Naive thymus-derived CD4-positive, alpha-beta T cell (primary cell): ENCODE data around the gene ADH4. TPM values are rescaled to one million over a fixed set of nuclear protein-coding genes. Genes with fewer than 3 reads are reported as not detected.

ENCODE experiments used
- ATAC-seq: fragments of 150-1000 bp; cut with Tn5 transposase; 2 replicates; pipeline ENCODE4 v1.10.0; 2021; ENCODE audit warnings: mild to moderate bottlenecking, moderate library complexity
- CTCF ChIA-PET: fragments of 350-600 bp; sonication (Branson Sonifier 250); formaldehyde crosslinking; loops from one replicate; lab custom pipeline; 2021; ENCODE audit warnings: antibody characterized with exemption; lab: Charles Lee
- POLR2A ChIA-PET: fragments of 350-600 bp; sonication (Branson Sonifier 250); formaldehyde crosslinking; loops from one replicate; lab custom pipeline; 2021; ENCODE audit warnings: antibody characterized with exemption, inconsistent platforms; lab: Charles Lee
- DNase-seq, 9 donors: peaks; one replicate each; pipeline versions ENCODE4 v3.0.0 to v3.0.0-alpha.2; 2020 to 2022; ENCODE audit warnings: mixed read lengths in 1 of 9
- H3K27ac ChIP-seq: one replicate; pipeline ENCODE4 v1.7.0; 2013; ENCODE audit warnings: mild to moderate bottlenecking, low read depth, low read length, moderate library complexity
- H3K27me3 ChIP-seq, 2 donors: one replicate each; pipeline ENCODE4 v1.7.0; 2013; ENCODE audit warnings: low read length in 2 of 2, mild to moderate bottlenecking in 2 of 2, moderate library complexity in 2 of 2; ENCODE audit not compliant: control insufficient read depth in 2 of 2, insufficient read depth in 2 of 2
- H3K36me3 ChIP-seq, 3 experiments: 1 replicate in 2 of 3; 2 replicates in 1 of 3; pipeline ENCODE4 v1.7.0; 2013; ENCODE audit warnings: low read length in 3 of 3, mild to moderate bottlenecking in 3 of 3, moderate library complexity in 1 of 3; ENCODE audit not compliant: insufficient read depth in 3 of 3, control insufficient read depth in 2 of 3
- H3K4me1 ChIP-seq, 2 donors: one replicate each; pipeline ENCODE4 v1.7.0; 2013; ENCODE audit warnings: low read length in 2 of 2, mild to moderate bottlenecking in 2 of 2, moderate library complexity in 1 of 2; ENCODE audit not compliant: control insufficient read depth in 2 of 2, insufficient read depth in 2 of 2
- H3K4me3 ChIP-seq: 2 replicates; pipeline ENCODE4 v1.7.0; 2013; ENCODE audit warnings: mild to moderate bottlenecking, low read length
- H3K9me3 ChIP-seq, 3 experiments: 1 replicate in 2 of 3; 2 replicates in 1 of 3; pipeline ENCODE4 v1.7.0; 2013; ENCODE audit warnings: low read length in 3 of 3; ENCODE audit not compliant: control insufficient read depth in 2 of 3
- H3K27ac Mint-ChIP-seq, 9 donors: one replicate each; pipeline ENCODE4 v1.8.0; 2020 to 2022; ENCODE audit warnings: mixed read lengths in 9 of 9, mild to moderate bottlenecking in 8 of 9, moderate library complexity in 5 of 9, inconsistent platforms in 2 of 9
- H3K27me3 Mint-ChIP-seq, 5 donors: one replicate each; pipeline ENCODE4 v1.8.0; 2021 to 2022; ENCODE audit warnings: mixed read lengths in 5 of 5, mild to moderate bottlenecking in 1 of 5
- H3K36me3 Mint-ChIP-seq, 5 donors: one replicate each; pipeline ENCODE4 v1.8.0; 2020 to 2022; ENCODE audit warnings: mixed read lengths in 5 of 5, mild to moderate bottlenecking in 3 of 5, inconsistent platforms in 1 of 5
- H3K4me1 Mint-ChIP-seq, 7 donors: one replicate each; pipeline ENCODE4 v1.8.0; 2020 to 2022; ENCODE audit warnings: mixed read lengths in 7 of 7, mild to moderate bottlenecking in 3 of 7, inconsistent platforms in 1 of 7
- H3K4me3 Mint-ChIP-seq, 10 donors: one replicate each; pipeline ENCODE4 v1.8.0; 2020 to 2022; ENCODE audit warnings: mild to moderate bottlenecking in 10 of 10, mixed read lengths in 10 of 10, moderate library complexity in 6 of 10, inconsistent platforms in 2 of 10
- H3K9me3 Mint-ChIP-seq, 11 donors: one replicate each; pipeline ENCODE4 v1.8.0; 2020 to 2022; ENCODE audit warnings: mixed read lengths in 11 of 11, mild to moderate bottlenecking in 4 of 11, inconsistent platforms in 1 of 11, moderate library complexity in 1 of 11
- intact Hi-C, 2 donors: fragments of 100-400 bp; cut with micrococcal nuclease; formaldehyde crosslinking; loops; one replicate each; pipeline ENCODE4 v1.15.1; 2023
- polyA plus RNA-seq, 2 donors: library from polyadenylated mRNA; unstranded; fragments of 300-500 nt; fragmentation: Illumina TruSeq; gene quantifications; one replicate each; pipeline ENCODE4 v1.2.3, GENCODE V29; 2021
- total RNA-seq, 6 experiments: library from RNA in 5 of 6; stranded (reverse) in 5 of 6; gene quantifications; 1 replicate in 5 of 6; 2 replicates in 1 of 6; pipeline ENCODE4 v1.2.3 and lab custom pipeline; 2021 to 2026

ADH4 gene
- total and polyA plus RNA-seq, 7 experiments from 2014 or later = not detected

- Histone ChIP-seq H3K4me3 (no peak overlapping the region), H3K27ac (no peak overlapping the region), H3K36me3 (no peaks in the 10 kb centered on the region), H3K4me1 (no peaks in the 10 kb centered on the region), H3K27me3 (no peaks in the 10 kb centered on the region), H3K9me3 (no peaks in the 10 kb centered on the region)
- H3K4me3 Mint-ChIP-seq = no peak overlapping the region
- no peaks in the 10 kb centered on the region for H3K4me1 Mint-ChIP-seq
- no peak overlapping the region for H3K27ac Mint-ChIP-seq
- peaks cover 3 to 37% (median 14%) of the 10 kb centered on the region in 11 donors for H3K9me3 Mint-ChIP-seq
- DNase-seq (no peak), ATAC-seq (no peak)
- ChIA-PET CTCF (no interaction called here), POLR2A (no interaction called here)
- intact Hi-C loops = no loop called here
- H3K27me3 Mint-ChIP-seq = no peaks in the 10 kb centered on the region
- H3K36me3 Mint-ChIP-seq = peaks cover 0 to 43% (median 30%) of the 10 kb centered on the region in 5 donors
Measured at GRCh38 chr4:99179178-99179577, 35.1 kb upstream of the ADH4 start.

GRCh38 chr4:99166544-99166943 is 22.4 kb upstream of the ADH4 start:
- no peaks in the 10 kb centered on the region for H3K27me3 ChIP-seq
- H3K27ac Mint-ChIP-seq = no peak overlapping the region
- no peak overlapping the region for H3K27ac ChIP-seq
- H3K9me3 ChIP-seq = no peaks in the 10 kb centered on the region
- no peaks in the 10 kb centered on the region for H3K36me3 ChIP-seq
- H3K36me3 Mint-ChIP-seq = peaks cover 0 to 25% (median 0%) of the 10 kb centered on the region in 5 donors
- no peaks in the 10 kb centered on the region for H3K4me1 ChIP-seq
- peaks cover 0 to 27% (median 5%) of the 10 kb centered on the region in 11 donors for H3K9me3 Mint-ChIP-seq
- no peaks in the 10 kb centered on the region for H3K27me3 Mint-ChIP-seq
- H3K4me3 ChIP-seq = no peak overlapping the region
- ChIA-PET POLR2A (interaction anchor here (0.6 to 0.7 kb wide), 2 partner anchors 9 to 171 kb away, joined by 3 to 4 read pairs; no protein-coding TSS in a partner anchor), CTCF (interaction anchor here (0.7 kb wide), 1 partner anchor 11 kb away, joined by 3 read pairs; no protein-coding TSS in a partner anchor)
- no peak overlapping the region for H3K4me3 Mint-ChIP-seq
- DNase-seq (no peak), ATAC-seq (no peak)
- no peaks in the 10 kb centered on the region for H3K4me1 Mint-ChIP-seq
- intact Hi-C loops = no loop called here

- Histone ChIP-seq H3K9me3 (no peaks in the 10 kb centered on the region), H3K4me1 (no peaks in the 10 kb centered on the region), H3K36me3 (no peaks in the 10 kb centered on the region), H3K4me3 (no peak overlapping the region), H3K27ac (no peak overlapping the region), H3K27me3 (no peaks in the 10 kb centered on the region)
- Mint-ChIP-seq H3K9me3 (peaks cover 0 to 27% (median 5%) of the 10 kb centered on the region in 11 donors), H3K4me3 (no peak overlapping the region), H3K36me3 (peaks cover 0 to 25% (median 0%) of the 10 kb centered on the region in 5 donors), H3K4me1 (no peaks in the 10 kb centered on the region), H3K27me3 (no peaks in the 10 kb centered on the region), H3K27ac (no peak overlapping the region)
- POLR2A ChIA-PET = interaction anchor here (0.6 to 0.7 kb wide), 2 partner anchors 10 to 171 kb away, joined by 3 to 4 read pairs; no protein-coding TSS in a partner anchor
- DNase-seq (no peak), ATAC-seq (no peak)
- CTCF ChIA-PET = no interaction called here
- intact Hi-C loops = no loop called here
Measured at GRCh38 chr4:99165978-99166377, 21.9 kb upstream of the ADH4 start.

GRCh38 chr4:99161373-99162099 is 17.4 kb upstream of the ADH4 start:
- H3K36me3 Mint-ChIP-seq = peaks cover 0 to 9% (median 0%) of the 10 kb centered on the region in 5 donors
- Histone ChIP-seq H3K27me3 (no peaks in the 10 kb centered on the region), H3K9me3 (no peaks in the 10 kb centered on the region), H3K4me1 (no peaks in the 10 kb centered on the region), H3K27ac (no peak overlapping the region), H3K36me3 (no peaks in the 10 kb centered on the region), H3K4me3 (no peak overlapping the region)
- POLR2A ChIA-PET = no interaction called here
- no peaks in the 10 kb centered on the region for H3K27me3 Mint-ChIP-seq
- intact Hi-C loops = no loop called here
- no peak overlapping the region for H3K27ac Mint-ChIP-seq
- H3K4me1 Mint-ChIP-seq = no peaks in the 10 kb centered on the region
- DNase-seq = no peak
- no peak overlapping the region for H3K4me3 Mint-ChIP-seq
- ATAC-seq = no peak
- CTCF ChIA-PET = no interaction called here
- H3K9me3 Mint-ChIP-seq = peaks cover 0 to 8% (median 0%) of the 10 kb centered on the region in 11 donors

- intact Hi-C loops = no loop called here
- Histone ChIP-seq H3K27ac (no peak overlapping the region), H3K36me3 (no peaks in the 10 kb centered on the region), H3K4me3 (no peak overlapping the region), H3K27me3 (no peaks in the 10 kb centered on the region), H3K4me1 (no peaks in the 10 kb centered on the region), H3K9me3 (no peaks in the 10 kb centered on the region)
- no peaks in the 10 kb centered on the region for H3K4me1 Mint-ChIP-seq
- DNase-seq (no peak), ATAC-seq (no peak)
- H3K9me3 Mint-ChIP-seq = peaks cover 0 to 2% (median 0%) of the 10 kb centered on the region in 11 donors
- ChIA-PET POLR2A (interaction anchor here (0.6 kb wide), 1 partner anchor 69 kb away, joined by 3 read pairs; no protein-coding TSS in a partner anchor), CTCF (no interaction called here)
- H3K4me3 Mint-ChIP-seq = no peak overlapping the region
- no peaks in the 10 kb centered on the region for H3K36me3 Mint-ChIP-seq
- peaks cover 0 to 6% (median 0%) of the 10 kb centered on the region in 5 donors for H3K27me3 Mint-ChIP-seq
- no peak overlapping the region for H3K27ac Mint-ChIP-seq
Measured at GRCh38 chr4:99159699-99160098, 15.6 kb upstream of the ADH4 start.

GRCh38 chr4:99157478-99157935 is 13.4 kb upstream of the ADH4 start:
- no peak for DNase-seq
- Mint-ChIP-seq H3K4me1 (no peaks in the 10 kb centered on the region), H3K36me3 (no peaks in the 10 kb centered on the region), H3K9me3 (peaks cover 0 to 2% (median 0%) of the 10 kb centered on the region in 11 donors), H3K4me3 (no peak overlapping the region), H3K27ac (no peak overlapping the region), H3K27me3 (peaks cover 0 to 7% (median 0%) of the 10 kb centered on the region in 5 donors)
- ChIA-PET CTCF (no interaction called here), POLR2A (no interaction called here)
- intact Hi-C loops = no loop called here
- H3K4me1 ChIP-seq = no peaks in the 10 kb centered on the region
- no peak for ATAC-seq
- H3K27ac ChIP-seq = no peak overlapping the region
- no peaks in the 10 kb centered on the region for H3K36me3 ChIP-seq
- no peak overlapping the region for H3K4me3 ChIP-seq
- H3K27me3 ChIP-seq = no peaks in the 10 kb centered on the region
- H3K9me3 ChIP-seq = no peaks in the 10 kb centered on the region
